Glutamatergic neuron (in vitro differentiated cells): ENCODE measurements around the gene COL15A1. TPM values are rescaled to one million over a fixed set of nuclear protein-coding genes. Genes with fewer than 3 reads are reported as not detected.
A peak's percentile ranks its signal among the peaks of the same experiment; 100 is the strongest.

Source experiments
- DNase-seq: peaks from one replicate; pipeline ENCODE4 v3.0.0; 2022
- H3K27ac Mint-ChIP-seq: one replicate; pipeline ENCODE4 v1.8.0; 2020; ENCODE audit warnings: mild to moderate bottlenecking, mixed read lengths, inconsistent platforms; ENCODE audit not compliant: unreplicated experiment
- H3K27me3 Mint-ChIP-seq: one replicate; pipeline ENCODE4 v1.8.0; 2020; ENCODE audit warnings: mild to moderate bottlenecking, moderate library complexity, mixed read lengths, inconsistent platforms; ENCODE audit not compliant: unreplicated experiment
- H3K36me3 Mint-ChIP-seq: one replicate; pipeline ENCODE4 v1.8.0; 2020; ENCODE audit warnings: mild to moderate bottlenecking, mixed read lengths, inconsistent platforms; ENCODE audit not compliant: unreplicated experiment
- H3K4me1 Mint-ChIP-seq: one replicate; pipeline ENCODE4 v1.8.0; 2020; ENCODE audit warnings: mild to moderate bottlenecking, low read depth, mixed read lengths, inconsistent platforms; ENCODE audit not compliant: unreplicated experiment
- H3K4me3 Mint-ChIP-seq: one replicate; pipeline ENCODE4 v1.8.0; 2020; ENCODE audit warnings: mild to moderate bottlenecking, mixed read lengths, inconsistent platforms; ENCODE audit not compliant: unreplicated experiment
- H3K9me3 Mint-ChIP-seq: one replicate; pipeline ENCODE4 v1.8.0; 2020; ENCODE audit warnings: mild to moderate bottlenecking, moderate library complexity, mixed read lengths, inconsistent platforms; ENCODE audit not compliant: unreplicated experiment
- total RNA-seq: library from RNA; stranded (reverse); fragmentation: NEBNext Ultra II Directional; extraction: Animal tissue kit (Norgen Biotek cat#: 25700); gene quantifications from one replicate; pipeline ENCODE4 v1.2.1, GENCODE V29; 2021; ENCODE audit not compliant: unreplicated experiment
- TF ChIP-seq, protein P1 (sequence below): fragments of 200-600 bp; sonication (generic); IDR thresholded peaks from one replicate; pipeline ENCODE4 v1.5.0; 2021; ENCODE audit not compliant: partially characterized antibody, unreplicated experiment

COL15A1 gene
- total RNA-seq, 1 donor from 2014 or later, result not detected

GRCh38 chr9:98902925-98903324, 40.8 kb upstream of the COL15A1 start:
- no peak overlapping the region for H3K27ac Mint-ChIP-seq

DNA sequence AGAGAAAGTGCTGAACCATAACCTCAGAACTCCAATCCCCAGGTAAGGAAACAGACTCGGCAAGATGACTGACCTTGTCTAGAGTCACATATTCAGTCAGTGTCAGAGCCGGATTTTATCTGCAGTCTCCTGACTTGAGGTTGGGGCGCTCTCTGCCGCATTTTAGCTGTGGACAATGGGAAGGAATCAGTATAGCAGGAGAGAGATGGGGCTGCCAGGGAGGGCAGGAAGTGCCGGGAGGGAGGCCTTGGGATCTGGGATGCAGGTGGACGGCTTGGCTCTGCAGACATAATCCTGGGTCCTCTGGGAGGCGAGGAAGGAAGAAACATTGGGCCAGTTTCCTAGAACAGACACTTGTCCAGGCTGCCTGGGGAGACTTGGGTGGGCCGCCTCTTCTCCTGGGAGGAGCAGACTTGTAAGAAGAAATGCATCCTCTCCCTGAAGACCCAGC, 39.7 kb upstream of the COL15A1 start:
- TF ChIP-seq, protein P1, sequence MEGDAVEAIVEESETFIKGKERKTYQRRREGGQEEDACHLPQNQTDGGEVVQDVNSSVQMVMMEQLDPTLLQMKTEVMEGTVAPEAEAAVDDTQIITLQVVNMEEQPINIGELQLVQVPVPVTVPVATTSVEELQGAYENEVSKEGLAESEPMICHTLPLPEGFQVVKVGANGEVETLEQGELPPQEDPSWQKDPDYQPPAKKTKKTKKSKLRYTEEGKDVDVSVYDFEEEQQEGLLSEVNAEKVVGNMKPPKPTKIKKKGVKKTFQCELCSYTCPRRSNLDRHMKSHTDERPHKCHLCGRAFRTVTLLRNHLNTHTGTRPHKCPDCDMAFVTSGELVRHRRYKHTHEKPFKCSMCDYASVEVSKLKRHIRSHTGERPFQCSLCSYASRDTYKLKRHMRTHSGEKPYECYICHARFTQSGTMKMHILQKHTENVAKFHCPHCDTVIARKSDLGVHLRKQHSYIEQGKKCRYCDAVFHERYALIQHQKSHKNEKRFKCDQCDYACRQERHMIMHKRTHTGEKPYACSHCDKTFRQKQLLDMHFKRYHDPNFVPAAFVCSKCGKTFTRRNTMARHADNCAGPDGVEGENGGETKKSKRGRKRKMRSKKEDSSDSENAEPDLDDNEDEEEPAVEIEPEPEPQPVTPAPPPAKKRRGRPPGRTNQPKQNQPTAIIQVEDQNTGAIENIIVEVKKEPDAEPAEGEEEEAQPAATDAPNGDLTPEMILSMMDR, result no peak
- Mint-ChIP-seq H3K27me3 (no peaks in the 10 kb centered on the region), H3K27ac (no peak overlapping the region), H3K9me3 (no peaks in the 10 kb centered on the region), H3K4me1 (no peaks in the 10 kb centered on the region), H3K4me3 (peak overlapping the region; percentile 37), H3K36me3 (no peaks in the 10 kb centered on the region)
- DNase-seq, result no peak

More at GRCh38 chr9:98902925-98903324, 40.8 kb upstream of the COL15A1 start:
- H3K4me1 Mint-ChIP-seq, result no peaks in the 10 kb centered on the region
- no peaks in the 10 kb centered on the region for H3K27me3 Mint-ChIP-seq
- H3K9me3 Mint-ChIP-seq, result no peaks in the 10 kb centered on the region
- no peaks in the 10 kb centered on the region for H3K36me3 Mint-ChIP-seq
- no peak overlapping the region for H3K4me3 Mint-ChIP-seq
- TF ChIP-seq, protein P1, result no peak
- no peak for DNase-seq

DNA sequence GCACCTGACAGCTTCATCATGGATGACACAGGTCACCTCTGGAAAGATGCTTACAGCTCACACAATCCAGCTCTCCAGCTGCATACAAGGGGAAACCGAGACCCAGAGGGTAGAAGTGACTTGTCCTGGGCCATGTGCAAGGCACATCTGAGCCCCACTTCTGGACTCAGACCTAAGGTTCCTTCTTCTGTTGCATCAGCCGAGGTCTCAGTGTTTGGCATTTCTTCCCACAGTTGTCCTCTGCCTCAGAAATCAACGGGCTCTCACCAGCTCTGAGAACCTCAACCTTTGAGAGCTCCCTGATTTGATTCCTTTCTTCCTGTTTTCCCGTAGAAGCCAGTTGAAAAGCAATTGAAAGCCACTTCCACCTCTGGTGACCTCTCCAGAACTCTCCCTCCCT, 38.7 kb upstream of the COL15A1 start:
- Mint-ChIP-seq H3K27ac (no peak overlapping the region), H3K9me3 (no peaks in the 10 kb centered on the region), H3K4me1 (no peaks in the 10 kb centered on the region), H3K27me3 (no peaks in the 10 kb centered on the region), H3K4me3 (no peak overlapping the region), H3K36me3 (no peaks in the 10 kb centered on the region)
- TF ChIP-seq, protein P1, result no peak
- no peak for DNase-seq

GRCh38 chr9:98906273-98907040, 37.2 kb upstream of the COL15A1 start:
- Mint-ChIP-seq H3K27ac (no peak overlapping the region), H3K36me3 (no peaks in the 10 kb centered on the region), H3K27me3 (no peaks in the 10 kb centered on the region), H3K4me1 (no peaks in the 10 kb centered on the region), H3K9me3 (no peaks in the 10 kb centered on the region), H3K4me3 (no peak overlapping the region)
- TF ChIP-seq, protein P1, result no peak
- DNase-seq, result no peak

- Mint-ChIP-seq H3K4me3 (no peak overlapping the region), H3K4me1 (no peaks in the 10 kb centered on the region), H3K27me3 (no peaks in the 10 kb centered on the region), H3K36me3 (no peaks in the 10 kb centered on the region), H3K27ac (no peak overlapping the region), H3K9me3 (no peaks in the 10 kb centered on the region)
- TF ChIP-seq, protein P1, result no peak
- no peak for DNase-seq
Observed at GRCh38 chr9:98907055-98907454, 36.7 kb upstream of the COL15A1 start.
